ENCODE results near the gene SSBP2.
"Not testable (repeated sequence)": the region's sequence is repeated elsewhere in the genome, so short reads cannot be mapped to it uniquely, and the experiment has no call there.

Gene SSBP2

GRCh38 chr5:81726297-81726696 lies 24.6 kb downstream of the SSBP2 start:
- DNase-seq = no peak

GRCh38 chr5:81724571-81724970 lies 26.3 kb downstream of the SSBP2 start:
- no peak for DNase-seq

- no peak for DNase-seq
Measured at GRCh38 chr5:81724108-81724507, 26.8 kb downstream of the SSBP2 start.

GRCh38 chr5:81721049-81721448 lies 29.8 kb downstream of the SSBP2 start:
- DNase-seq = no peak

- no peak for DNase-seq
Measured at GRCh38 chr5:81719743-81720345, 31.1 kb downstream of the SSBP2 start.

- no peak for DNase-seq
Measured at GRCh38 chr5:81718300-81718699, 32.6 kb downstream of the SSBP2 start.

- no peak for DNase-seq
Measured at GRCh38 chr5:81717860-81718259, 33.0 kb downstream of the SSBP2 start.

- DNase-seq = no peak
Measured at GRCh38 chr5:81717226-81717625, 33.7 kb downstream of the SSBP2 start.

- DNase-seq = not testable (repeated sequence)
Measured at GRCh38 chr5:81714076-81714475, 36.8 kb downstream of the SSBP2 start.

GRCh38 chr5:81708889-81709288 lies 42.0 kb downstream of the SSBP2 start:
- no peak for DNase-seq

- DNase-seq = no peak
Measured at GRCh38 chr5:81703840-81704239, 47.1 kb downstream of the SSBP2 start.

GRCh38 chr5:81700166-81700565 lies 50.7 kb downstream of the SSBP2 start:
- no peak for DNase-seq

- no peak for DNase-seq
Measured at GRCh38 chr5:81698813-81699212, 52.1 kb downstream of the SSBP2 start.

GRCh38 chr5:81696418-81697397 lies 54.2 kb downstream of the SSBP2 start:
- DNase-seq = no peak

GRCh38 chr5:81694726-81695125 lies 56.2 kb downstream of the SSBP2 start:
- DNase-seq = no peak

GRCh38 chr5:81688215-81688614 lies 62.7 kb downstream of the SSBP2 start:
- DNase-seq = no peak

- DNase-seq = no peak
Measured at GRCh38 chr5:81687292-81687691, 63.6 kb downstream of the SSBP2 start.

- DNase-seq = no peak
Measured at GRCh38 chr5:81685471-81685870, 65.4 kb downstream of the SSBP2 start.

- no peak for DNase-seq
Measured at GRCh38 chr5:81679885-81680284, 71.0 kb downstream of the SSBP2 start.

GRCh38 chr5:81675420-81675819 lies 75.5 kb downstream of the SSBP2 start:
- DNase-seq = no peak

GRCh38 chr5:81665795-81666194 lies 85.1 kb downstream of the SSBP2 start:
- no peak for DNase-seq

GRCh38 chr5:81660624-81661023 lies 90.3 kb downstream of the SSBP2 start:
- DNase-seq = not testable (repeated sequence)

GRCh38 chr5:81657386-81657785 lies 93.5 kb downstream of the SSBP2 start:
- DNase-seq = no peak

- no peak for DNase-seq
Measured at GRCh38 chr5:81656783-81657182, 94.1 kb downstream of the SSBP2 start.

All from AML-193 (cell line).